ENCODE data around the gene ATP5ME.

ATP5ME gene

DNA sequence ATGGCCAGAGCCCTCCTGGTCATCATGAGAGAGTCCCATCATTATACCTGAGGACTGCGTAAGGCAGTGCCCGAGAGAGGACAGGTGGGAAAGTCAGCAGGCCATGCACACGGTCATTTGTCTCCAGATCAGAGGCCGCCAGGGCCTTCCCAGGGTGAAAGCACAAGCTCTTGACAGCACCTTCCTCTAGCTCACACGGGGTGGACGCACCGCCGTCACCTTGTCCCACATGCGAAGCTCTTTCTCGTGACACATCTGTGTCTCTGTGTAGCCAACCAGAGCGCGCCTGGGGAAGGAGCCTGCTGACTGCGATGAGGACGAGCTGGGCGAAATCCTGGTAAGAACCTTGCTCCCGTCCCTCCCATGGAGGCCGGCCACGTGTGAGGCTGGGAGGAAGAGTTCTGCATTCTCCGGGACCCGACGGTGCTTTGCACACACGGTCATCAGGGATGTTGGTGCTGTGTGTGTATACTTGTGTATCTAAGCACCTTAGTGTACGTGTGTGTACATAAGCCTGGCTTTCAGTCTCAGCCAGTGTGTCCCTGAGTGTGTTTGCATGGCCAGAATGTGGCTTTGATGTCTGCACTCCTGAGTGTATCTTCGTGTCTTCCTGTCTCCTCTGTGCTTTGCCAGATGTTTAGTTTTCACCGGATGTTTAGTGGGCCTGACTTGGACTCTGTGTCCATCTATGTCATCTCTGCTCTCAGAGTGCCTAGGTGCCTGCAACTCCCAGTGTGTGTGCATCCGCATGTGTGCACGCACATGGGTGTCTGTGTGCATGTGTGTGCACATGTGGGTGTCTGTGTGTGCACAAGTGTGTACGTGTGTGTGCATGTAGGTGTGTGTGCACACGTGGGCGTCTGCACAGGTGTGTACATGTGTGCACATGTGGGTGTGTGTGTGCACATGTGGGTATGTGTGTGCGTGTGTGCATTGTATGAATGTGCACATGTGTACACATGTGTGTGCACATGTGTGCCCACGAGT, 15.1 kb downstream of the ATP5ME start:
- H3K9me3 Mint-ChIP-seq = peaks cover 5% of the 10 kb centered on the region
- H3K36me3 Mint-ChIP-seq = peaks cover 24% of the 10 kb centered on the region
- H3K27ac Mint-ChIP-seq = no peak overlapping the region
- H3K4me1 Mint-ChIP-seq = peaks cover 14% of the 10 kb centered on the region
- peaks cover 7% of the 10 kb centered on the region for H3K27me3 Mint-ChIP-seq
- H3K4me3 Mint-ChIP-seq = no peak overlapping the region
- no peak for ATAC-seq

- peaks cover 24% of the 10 kb centered on the region for H3K36me3 Mint-ChIP-seq
- H3K27me3 Mint-ChIP-seq = peaks cover 16% of the 10 kb centered on the region
- peaks cover 5% of the 10 kb centered on the region for H3K9me3 Mint-ChIP-seq
- no peak overlapping the region for H3K27ac Mint-ChIP-seq
- no peak overlapping the region for H3K4me3 Mint-ChIP-seq
- peak; percentile 44 for ATAC-seq
- H3K4me1 Mint-ChIP-seq = peaks cover 11% of the 10 kb centered on the region
Observed at GRCh38 chr4:657834-658667, 16.0 kb downstream of the ATP5ME start.

DNA sequence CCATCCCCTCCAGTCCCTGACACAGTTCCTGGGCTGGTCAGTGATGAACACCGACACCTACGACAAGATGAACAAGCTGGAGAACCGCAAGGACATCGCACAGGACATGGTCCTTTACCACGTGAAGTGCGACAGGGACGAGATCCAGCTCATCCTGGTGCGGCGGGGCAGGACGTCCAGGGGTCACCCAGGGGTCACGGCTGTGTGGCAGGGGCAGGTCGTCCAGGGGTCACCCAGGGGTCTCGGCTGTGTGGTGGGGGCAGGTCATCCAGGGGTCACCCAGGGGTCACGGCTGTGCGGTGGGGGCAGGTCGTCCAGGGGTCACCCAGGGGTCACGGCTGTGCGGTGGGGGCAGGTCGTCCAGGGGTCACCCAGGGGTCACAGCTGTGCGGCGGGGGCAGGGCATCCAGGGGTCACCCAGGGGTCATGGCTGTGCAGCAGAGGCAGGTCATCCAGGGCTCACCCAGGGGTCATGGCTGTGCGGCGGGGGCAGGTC, 16.7 kb downstream of the ATP5ME start:
- ATAC-seq = no peak
- peaks cover 5% of the 10 kb centered on the region for H3K9me3 Mint-ChIP-seq

GRCh38 chr4:656436-657337, 17.4 kb downstream of the ATP5ME start:
- no peak for ATAC-seq
- Mint-ChIP-seq H3K4me1 (no peaks in the 10 kb centered on the region), H3K27me3 (peaks cover 24% of the 10 kb centered on the region), H3K9me3 (peaks cover 5% of the 10 kb centered on the region), H3K27ac (no peak overlapping the region), H3K4me3 (no peak overlapping the region), H3K36me3 (peaks cover 17% of the 10 kb centered on the region)

More for the DNA sequence above, 16.7 kb downstream of the ATP5ME start:
- Mint-ChIP-seq H3K27me3 (peaks cover 21% of the 10 kb centered on the region), H3K4me3 (no peak overlapping the region), H3K27ac (no peak overlapping the region), H3K36me3 (peaks cover 24% of the 10 kb centered on the region), H3K4me1 (peaks cover 5% of the 10 kb centered on the region)

- peaks cover 10% of the 10 kb centered on the region for H3K36me3 Mint-ChIP-seq
- ATAC-seq = no peak
- no peak overlapping the region for H3K27ac Mint-ChIP-seq
- H3K9me3 Mint-ChIP-seq = peaks cover under 1% of the 10 kb centered on the region
- H3K27me3 Mint-ChIP-seq = peaks cover 32% of the 10 kb centered on the region
- no peak overlapping the region for H3K4me3 Mint-ChIP-seq
- no peaks in the 10 kb centered on the region for H3K4me1 Mint-ChIP-seq
Observed at GRCh38 chr4:655464-656151, 18.5 kb downstream of the ATP5ME start.

GRCh38 chr4:654871-655463, 19.1 kb downstream of the ATP5ME start:
- Mint-ChIP-seq H3K27ac (no peak overlapping the region), H3K36me3 (peaks cover 3% of the 10 kb centered on the region), H3K27me3 (peaks cover 39% of the 10 kb centered on the region), H3K9me3 (no peaks in the 10 kb centered on the region), H3K4me3 (no peak overlapping the region), H3K4me1 (no peaks in the 10 kb centered on the region)
- ATAC-seq = no peak

GRCh38 chr4:654503-654845, 19.6 kb downstream of the ATP5ME start:
- Mint-ChIP-seq H3K36me3 (no peaks in the 10 kb centered on the region), H3K4me1 (no peaks in the 10 kb centered on the region), H3K9me3 (no peaks in the 10 kb centered on the region), H3K27ac (no peak overlapping the region), H3K27me3 (peaks cover 39% of the 10 kb centered on the region), H3K4me3 (no peak overlapping the region)
- ATAC-seq = no peak

DNA sequence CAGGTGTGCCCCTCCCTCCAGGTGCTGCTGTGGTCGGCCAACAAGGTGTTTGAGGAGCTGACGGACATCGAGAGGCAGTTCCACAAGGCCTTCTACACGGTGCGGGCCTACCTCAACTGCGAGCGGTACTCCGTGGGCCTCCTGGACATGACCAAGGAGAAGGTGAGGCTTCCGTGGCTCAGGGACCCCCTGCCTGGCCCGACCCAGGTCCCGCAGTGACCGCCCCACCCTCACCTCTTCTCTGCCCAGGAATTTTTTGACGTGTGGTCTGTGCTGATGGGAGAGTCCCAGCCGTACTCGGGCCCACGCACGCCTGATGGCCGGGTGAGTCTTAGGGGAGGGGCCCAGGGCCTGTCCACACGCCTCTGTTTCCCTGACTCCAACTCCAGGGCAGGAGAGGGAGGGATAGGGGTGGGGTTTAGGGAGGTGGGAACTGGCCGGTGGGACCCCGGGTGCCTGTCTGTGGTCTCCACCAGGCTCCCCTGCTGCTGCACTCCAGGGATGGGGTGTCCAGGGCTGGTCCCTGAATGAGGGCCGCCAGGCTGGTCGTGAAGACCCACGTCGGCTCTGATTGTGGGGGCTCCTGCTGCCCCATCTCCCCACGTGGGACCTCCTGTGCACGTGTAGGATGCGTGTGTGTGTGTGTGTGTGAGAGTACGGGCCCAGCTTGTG, 20.1 kb downstream of the ATP5ME start:
- no peaks in the 10 kb centered on the region for H3K36me3 Mint-ChIP-seq
- H3K27ac Mint-ChIP-seq = no peak overlapping the region
- no peak overlapping the region for H3K4me3 Mint-ChIP-seq
- no peak for ATAC-seq
- no peaks in the 10 kb centered on the region for H3K9me3 Mint-ChIP-seq
- H3K27me3 Mint-ChIP-seq = peaks cover 40% of the 10 kb centered on the region
- no peaks in the 10 kb centered on the region for H3K4me1 Mint-ChIP-seq

- H3K27ac Mint-ChIP-seq = no peak overlapping the region
- no peaks in the 10 kb centered on the region for H3K9me3 Mint-ChIP-seq
- no peaks in the 10 kb centered on the region for H3K36me3 Mint-ChIP-seq
- ATAC-seq = no peak
- no peak overlapping the region for H3K4me3 Mint-ChIP-seq
- H3K4me1 Mint-ChIP-seq = no peaks in the 10 kb centered on the region
- H3K27me3 Mint-ChIP-seq = peaks cover 48% of the 10 kb centered on the region
Observed at GRCh38 chr4:653080-653821, 20.8 kb downstream of the ATP5ME start.

DNA sequence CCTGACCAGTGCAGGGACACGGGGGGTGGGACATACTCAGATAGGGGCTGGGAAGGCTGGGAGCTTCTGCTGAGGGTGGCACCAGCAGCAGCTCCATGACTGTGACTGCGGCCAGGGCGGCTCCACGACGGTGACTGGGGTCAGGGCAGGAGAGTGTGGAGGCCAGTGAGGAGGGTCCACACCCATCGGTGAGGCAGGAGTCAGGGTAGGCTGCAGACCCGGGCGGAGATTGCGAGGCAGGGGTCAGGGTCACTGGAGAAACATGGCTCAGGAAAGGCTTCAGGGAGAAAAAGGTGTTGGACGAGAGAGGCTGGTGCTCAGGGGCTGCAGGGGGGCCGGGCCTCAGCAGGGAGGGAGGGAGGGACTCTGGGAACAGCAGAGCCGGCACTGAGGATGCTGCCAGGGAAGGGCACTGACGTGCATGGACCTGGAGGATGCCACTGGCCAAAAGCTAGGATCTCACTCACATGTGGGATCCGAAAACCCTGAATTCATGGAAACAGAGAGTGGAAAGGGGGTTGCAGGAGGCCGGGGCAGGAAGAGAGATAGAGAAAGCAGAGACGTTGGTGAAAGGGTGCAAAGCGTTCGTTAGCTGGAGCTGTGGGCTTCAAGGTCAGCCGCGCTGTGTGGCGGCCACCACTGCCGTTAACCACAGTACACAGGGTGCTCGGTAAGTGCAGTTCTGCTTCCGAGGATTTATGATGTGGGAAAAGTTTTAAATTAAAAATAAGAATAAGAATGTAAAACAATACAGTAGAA, 22.0 kb downstream of the ATP5ME start:
- Mint-ChIP-seq H3K4me3 (no peak overlapping the region), H3K27ac (no peak overlapping the region), H3K27me3 (peaks cover 50% of the 10 kb centered on the region), H3K4me1 (no peaks in the 10 kb centered on the region), H3K9me3 (no peaks in the 10 kb centered on the region), H3K36me3 (no peaks in the 10 kb centered on the region)
- ATAC-seq = no peak

DNA sequence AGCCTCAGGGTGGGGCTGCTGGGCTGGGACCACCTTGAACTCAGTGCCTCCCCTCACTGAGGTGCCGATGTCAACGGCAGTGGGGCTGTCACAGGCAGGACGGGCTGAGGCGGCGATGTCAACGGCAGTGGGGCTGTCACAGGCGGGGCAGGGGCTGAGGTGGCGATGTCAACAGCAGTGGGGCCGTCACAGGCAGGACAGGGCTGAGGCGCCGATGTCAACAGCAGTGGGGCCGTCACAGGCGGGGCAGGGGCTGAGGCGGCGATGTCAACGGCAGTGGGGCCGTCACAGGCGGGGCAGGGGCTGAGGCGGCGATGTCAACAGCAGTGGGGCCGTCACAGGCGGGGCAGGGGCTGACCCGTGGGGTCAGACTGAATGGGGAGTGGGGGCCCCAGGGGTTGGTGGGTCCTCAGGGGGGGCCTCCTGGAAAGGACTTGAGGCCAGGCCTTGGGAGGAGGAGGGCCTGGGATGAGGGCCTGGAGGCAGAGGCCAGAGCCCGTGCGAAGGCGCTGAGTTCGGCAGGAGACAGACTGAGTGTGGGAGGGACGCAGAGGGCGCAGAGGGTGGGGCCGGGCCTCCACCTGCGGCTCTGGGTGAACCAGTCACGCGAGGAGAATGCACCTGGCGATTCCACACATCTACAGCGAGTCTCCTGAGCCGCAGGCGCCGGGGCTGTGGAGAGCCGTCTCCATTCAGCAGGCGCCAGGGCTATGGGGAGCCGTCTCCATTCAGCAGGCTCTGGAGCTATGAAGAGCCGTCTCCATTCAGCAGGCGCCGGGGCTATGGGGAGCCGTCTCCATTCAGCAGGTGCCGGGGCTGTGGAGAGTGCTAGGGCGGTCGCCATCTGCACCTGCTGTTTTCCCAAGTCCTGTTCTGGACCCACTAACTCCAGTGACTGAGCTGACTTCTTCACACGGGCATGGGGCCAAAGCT, 22.9 kb downstream of the ATP5ME start:
- Mint-ChIP-seq H3K27me3 (peaks cover 59% of the 10 kb centered on the region), H3K27ac (no peak overlapping the region), H3K36me3 (no peaks in the 10 kb centered on the region), H3K4me3 (no peak overlapping the region), H3K4me1 (no peaks in the 10 kb centered on the region), H3K9me3 (no peaks in the 10 kb centered on the region)
- ATAC-seq = no peak

DNA sequence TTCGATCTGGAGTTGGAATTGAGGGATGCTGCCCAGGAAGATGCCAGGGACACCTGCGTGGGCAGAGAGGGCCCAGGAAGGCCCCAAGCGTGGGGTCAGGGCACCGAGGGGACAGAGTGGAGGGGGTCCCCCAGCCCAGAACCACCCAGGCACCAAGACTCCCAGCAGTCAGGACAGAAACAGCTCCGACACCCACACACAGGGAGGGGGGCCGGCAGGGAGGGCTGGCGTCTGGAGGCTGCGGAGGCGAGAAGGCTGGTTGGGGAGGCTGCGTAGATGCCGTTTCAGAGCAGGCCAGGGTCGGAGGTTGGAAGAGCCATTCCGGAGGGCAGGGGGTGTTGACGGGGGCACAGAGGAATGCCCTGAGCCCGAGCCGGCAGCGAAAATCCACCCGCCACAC, 23.6 kb downstream of the ATP5ME start:
- Mint-ChIP-seq H3K4me3 (no peak overlapping the region), H3K9me3 (peaks cover 2% of the 10 kb centered on the region), H3K36me3 (no peaks in the 10 kb centered on the region), H3K27me3 (peaks cover 66% of the 10 kb centered on the region), H3K27ac (no peak overlapping the region), H3K4me1 (no peaks in the 10 kb centered on the region)
- no peak for ATAC-seq

Data from stimulated activated memory B cell treated with anti-CD40 and anti-IgM and Interleukin-4, amounts not matched to agents 10 μg/mL and 1 μg/mL and 100 μg/mL, for 72 hours (primary cell).